OCI-LY3 (cell line): ENCODE results near the gene NDUFAF8.

Experiments
- H2AFZ ChIP-seq: fragments of 200-600, 300-600 bp; shearing (Covaris generic); 2 replicates; pipeline ENCODE4 v1.6.0; 2014; ENCODE audit warnings: antibody characterized with exemption, low read depth, low read length
- H3K27ac ChIP-seq: fragments of 200-600, 300-600 bp; sonication (generic); 2 replicates; pipeline ENCODE4 v1.5.1; 2014; ENCODE audit warnings: mild to moderate bottlenecking, low read length, moderate library complexity, mixed read lengths
- H3K27me3 ChIP-seq: fragments of 200-600, 300-600 bp; sonication (generic); 2 replicates; pipeline ENCODE4 v1.6.1; 2014; ENCODE audit warnings: low read depth, low read length, mixed read lengths
- H3K36me3 ChIP-seq: fragments of 200-600, 300-600 bp; sonication (generic); replicated peaks from 2 replicates; pipeline ENCODE3; 2014; ENCODE audit warnings: low read depth, low read length, mixed read lengths
- H3K4me1 ChIP-seq: fragments of 300-600, 200-600 bp; sonication (generic); 2 replicates; pipeline ENCODE4 v1.6.1; 2014; ENCODE audit warnings: low read length, mixed read lengths
- H3K4me2 ChIP-seq: fragments of 200-600, 300-600 bp; sonication (generic); 2 replicates; pipeline ENCODE4 v1.6.1; 2014; ENCODE audit warnings: low read length, mixed read lengths
- H3K4me3 ChIP-seq: fragments of 300-600, 200-600 bp; sonication (generic); 2 replicates; pipeline ENCODE4 v1.5.1; 2014; ENCODE audit warnings: antibody characterized with exemption, mild to moderate bottlenecking, low read length, moderate library complexity
- H3K79me2 ChIP-seq: fragments of 300-600, 200-600 bp; shearing (Covaris generic); 2 replicates; pipeline ENCODE4 v1.6.1; 2014; ENCODE audit warnings: mild to moderate bottlenecking, low read length, mixed read lengths
- H3K9ac ChIP-seq: fragments of 300-600, 200-600 bp; shearing (Covaris generic); 2 replicates; pipeline ENCODE4 v1.6.0; 2014; ENCODE audit warnings: mild to moderate bottlenecking, low read length, moderate library complexity
- H3K9me3 ChIP-seq: fragments of 200-600, 300-600 bp; shearing (Covaris generic); 2 replicates; pipeline ENCODE4 v1.6.1; 2014; ENCODE audit warnings: low read length, mixed read lengths; ENCODE audit not compliant: insufficient read depth
- H4K20me1 ChIP-seq: fragments of 200-600, 300-600 bp; sonication (generic); 2 replicates; pipeline ENCODE4 v1.6.1; 2016; ENCODE audit warnings: low read length, mixed read lengths; ENCODE audit not compliant: insufficient read depth
- CTCF ChIP-seq: fragments of 200-600, 300-600 bp; sonication (generic); IDR thresholded peaks from 2 replicates; pipeline ENCODE4 v1.5.1; 2014; ENCODE audit warnings: antibody characterized with exemption, low read length, low read depth
- EZH2phosphoT487 ChIP-seq: fragments of 200-600 bp; shearing (Covaris generic); IDR thresholded peaks from 2 replicates; pipeline ENCODE4 v1.6.1; 2018; ENCODE audit warnings: antibody characterized with exemption, mixed run types, low read depth

Gene NDUFAF8

GRCh38 chr17:81289627-81290026, 50.5 kb downstream of the NDUFAF8 start:
- Histone ChIP-seq H2AFZ (no peak overlapping the region), H3K4me3 (no peak overlapping the region), H3K36me3 (peaks cover 24% of the 10 kb centered on the region), H3K4me1 (peaks cover 5% of the 10 kb centered on the region; the same call in 1 of the 2 replicates), H3K27me3 (no peaks in the 10 kb centered on the region), H4K20me1 (peaks cover 26% of the 10 kb centered on the region; the same call in 1 of the 2 replicates), H3K4me2 (no peak overlapping the region), H3K9ac (no peak overlapping the region), H3K79me2 (peaks cover 77% of the 10 kb centered on the region), H3K9me3 (no peaks in the 10 kb centered on the region), H3K27ac (no peak overlapping the region)
- TF ChIP-seq CTCF (no peak), EZH2phosphoT487 (no peak)

DNA sequence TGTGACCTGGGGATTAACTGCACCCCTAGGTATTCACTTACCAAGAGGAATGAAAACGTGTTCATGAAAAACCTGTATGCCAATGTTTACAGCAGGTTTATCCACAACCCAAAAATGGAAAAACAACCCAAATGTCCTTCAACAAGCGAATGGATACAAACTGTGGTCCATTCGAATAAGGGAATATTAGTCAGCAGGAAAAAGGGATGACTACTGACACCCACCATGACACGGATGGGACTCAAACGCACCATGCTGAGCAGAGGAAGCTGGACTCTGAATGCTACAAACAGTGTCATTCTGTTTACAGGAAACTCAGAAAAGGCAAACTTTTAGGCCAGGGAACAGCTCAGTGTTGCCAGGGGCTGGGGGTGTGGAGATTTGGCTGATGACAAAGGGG, 51.1 kb downstream of the NDUFAF8 start:
- Histone ChIP-seq H3K9me3 (no peaks in the 10 kb centered on the region), H3K4me2 (no peak overlapping the region), H3K79me2 (peaks cover 81% of the 10 kb centered on the region), H3K36me3 (peaks cover 22% of the 10 kb centered on the region), H3K9ac (no peak overlapping the region), H2AFZ (no peak overlapping the region), H3K27ac (no peak overlapping the region), H3K4me3 (no peak overlapping the region), H4K20me1 (peaks cover 24% of the 10 kb centered on the region; the same call in 1 of the 2 replicates), H3K27me3 (no peaks in the 10 kb centered on the region), H3K4me1 (peaks cover 5% of the 10 kb centered on the region; the same call in 1 of the 2 replicates)
- TF ChIP-seq EZH2phosphoT487 (no peak), CTCF (no peak)
